ENCODE results near the gene GVQW3.

Gene GVQW3

DNA sequence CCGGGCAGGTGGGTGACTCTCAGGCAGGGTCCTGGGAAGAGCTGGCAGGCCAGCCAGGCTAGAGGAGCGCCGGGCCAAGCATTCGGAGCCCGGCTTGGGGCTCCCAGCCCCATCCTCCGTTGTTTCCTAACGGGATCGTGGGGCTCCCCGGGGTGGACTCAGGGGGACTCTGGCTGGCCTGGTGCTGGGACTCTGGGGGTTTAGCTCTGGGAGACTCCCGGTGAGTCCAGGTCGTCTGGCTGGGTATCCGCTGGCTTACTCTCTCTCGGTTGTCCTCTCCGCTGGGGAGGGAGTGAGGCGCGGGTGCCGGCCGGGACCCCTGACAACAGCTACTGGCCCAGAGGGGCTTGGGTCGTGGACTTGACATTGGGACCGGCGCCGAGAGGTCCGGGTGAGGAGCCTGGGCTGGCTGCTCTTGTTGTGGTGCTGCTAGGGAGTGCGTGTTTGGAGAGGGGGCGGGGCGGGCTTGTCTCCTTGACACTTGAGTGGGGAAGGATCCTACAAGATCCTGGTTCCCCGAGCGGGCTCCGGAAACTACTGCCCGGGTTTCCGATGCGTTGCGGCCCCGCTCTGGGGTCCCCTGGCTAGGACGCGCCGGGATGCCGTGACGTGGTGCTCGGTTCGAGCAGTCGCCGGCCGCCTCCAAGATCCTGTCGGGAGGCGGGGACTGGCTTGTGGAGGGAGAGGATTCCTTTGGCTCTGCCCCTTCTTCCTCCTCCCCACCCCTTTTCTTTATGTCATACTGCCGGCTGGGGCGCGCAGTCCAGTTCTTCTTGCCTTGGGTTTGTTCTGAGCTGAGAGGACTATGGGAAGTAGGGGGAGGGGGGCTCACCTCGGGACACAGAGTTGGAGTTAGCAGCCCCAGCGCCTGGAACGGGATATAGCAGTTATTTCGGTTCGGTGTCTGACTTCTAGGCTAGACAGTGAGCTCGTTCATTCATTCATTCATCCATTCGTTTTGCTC, 64.3 kb downstream of the GVQW3 start:
- peak; percentile 78 for DNase-seq (ENCODE audit: low spot score)

DNA sequence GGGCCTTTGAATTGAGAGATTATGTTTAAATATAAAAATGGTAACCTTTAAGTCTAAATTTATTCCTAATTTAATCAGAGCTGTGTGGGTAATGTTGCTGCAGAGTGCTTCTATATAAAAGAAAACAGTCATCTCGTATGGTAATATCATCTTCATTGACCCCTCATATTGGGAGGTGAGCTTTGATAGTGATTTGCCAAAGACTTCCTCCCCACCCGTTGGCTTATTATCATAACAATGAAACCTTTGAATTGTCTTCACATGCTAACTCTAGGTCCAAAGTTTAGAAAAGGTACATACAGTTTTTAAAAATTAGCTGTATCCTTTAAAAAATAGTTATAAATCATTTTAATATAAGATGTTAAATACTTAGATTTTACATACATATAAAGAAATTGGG, 67.4 kb downstream of the GVQW3 start:
- no peak for DNase-seq (ENCODE audit: low spot score)

DNA sequence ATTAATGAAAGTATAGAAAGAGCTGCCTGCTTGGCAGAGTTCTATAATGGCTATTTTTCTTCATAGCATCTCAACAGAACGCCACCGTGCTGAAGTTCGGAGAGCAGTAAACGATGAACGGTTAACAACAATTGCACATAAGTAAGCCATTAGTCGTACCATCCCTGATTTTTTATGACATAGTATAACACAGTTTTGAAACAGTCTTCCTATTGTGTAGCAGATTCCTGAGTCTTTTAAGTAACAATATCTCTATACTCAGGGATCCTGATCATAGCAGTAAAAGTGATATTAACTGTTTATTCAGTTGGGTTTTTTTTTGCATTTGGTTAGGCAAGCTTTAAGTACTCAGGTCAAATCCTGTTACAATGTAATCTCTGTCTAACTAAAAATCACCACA, 72.1 kb downstream of the GVQW3 start:
- DNase-seq (ENCODE audit: low spot score): no peak

DNA sequence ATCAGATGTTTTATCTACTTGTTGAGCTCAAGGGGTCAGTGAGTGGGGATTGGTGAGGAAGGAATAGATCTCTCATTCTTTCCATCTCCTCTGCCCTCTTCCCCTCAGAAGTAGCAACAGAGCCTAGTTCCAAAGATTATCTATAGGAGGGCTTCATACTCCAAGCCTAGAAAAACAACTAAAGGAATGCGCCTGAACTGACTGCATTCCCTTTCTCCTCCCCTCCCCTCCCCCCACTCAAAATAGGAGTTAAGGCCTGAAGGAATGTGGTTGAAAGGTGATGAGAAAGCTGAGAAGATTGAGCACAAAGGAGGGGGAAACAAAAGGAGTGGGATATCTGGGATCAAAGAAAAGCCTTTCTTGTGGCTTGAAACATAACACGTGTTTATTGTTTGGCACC, 74.2 kb downstream of the GVQW3 start:
- no peak for DNase-seq (ENCODE audit: low spot score)

DNA sequence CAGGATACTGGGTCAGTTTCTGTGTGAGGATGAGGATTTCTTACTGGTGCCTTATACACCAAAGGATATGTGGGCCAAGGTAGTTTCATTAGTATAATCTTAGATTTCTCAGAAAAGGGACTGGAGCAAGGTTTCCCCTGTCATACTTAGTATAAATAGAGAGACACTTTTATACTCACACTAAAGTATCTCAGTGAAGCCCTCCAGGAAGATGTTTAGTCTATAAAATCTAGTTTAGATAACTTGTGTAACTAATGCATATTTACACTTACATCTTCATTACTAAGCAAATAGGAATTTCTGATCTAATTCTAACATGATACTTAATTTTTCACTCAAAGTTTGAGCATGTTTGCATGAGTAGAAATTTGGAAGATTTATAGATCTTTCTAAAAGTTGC, 74.8 kb downstream of the GVQW3 start:
- DNase-seq (ENCODE audit: low spot score): no peak

DNA sequence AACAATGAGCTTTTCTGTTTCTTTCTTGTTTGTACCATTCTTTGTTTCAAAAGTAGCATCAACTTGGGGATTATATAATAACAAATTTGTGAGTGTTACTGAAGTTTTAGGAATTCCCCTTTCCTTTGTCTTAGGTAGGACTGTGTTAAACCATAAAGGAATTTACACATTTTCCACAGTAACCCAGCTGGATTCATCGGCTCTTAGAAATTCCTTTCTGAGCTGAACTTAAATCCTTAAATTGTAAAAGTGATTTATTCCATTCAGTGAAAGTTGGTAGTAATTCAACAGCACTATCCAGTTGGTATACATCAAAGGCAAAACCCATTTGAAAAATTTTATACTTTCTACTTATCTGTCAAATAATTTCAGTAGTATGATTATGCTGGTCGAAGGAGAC, 75.4 kb downstream of the GVQW3 start:
- DNase-seq (ENCODE audit: low spot score): no peak

All from LoVo (cell line).